ENCODE measurements around the gene PCDHGA9. TPM values are rescaled to one million over a fixed set of nuclear protein-coding genes. Genes with fewer than 3 reads are reported as not detected.
"Not testable (repeated sequence)": the region's sequence is repeated elsewhere in the genome, so short reads cannot be mapped to it uniquely, and the experiment has no call there.

The PCDHGA9 gene
- total and polyA plus RNA-seq, 9 of the 15 experiments (the other 6 are each of a cell fraction or from before 2014, with no cell fraction given) = 0.03 to 0.18 (median 0.11) TPM; not detected in 2

DNA sequence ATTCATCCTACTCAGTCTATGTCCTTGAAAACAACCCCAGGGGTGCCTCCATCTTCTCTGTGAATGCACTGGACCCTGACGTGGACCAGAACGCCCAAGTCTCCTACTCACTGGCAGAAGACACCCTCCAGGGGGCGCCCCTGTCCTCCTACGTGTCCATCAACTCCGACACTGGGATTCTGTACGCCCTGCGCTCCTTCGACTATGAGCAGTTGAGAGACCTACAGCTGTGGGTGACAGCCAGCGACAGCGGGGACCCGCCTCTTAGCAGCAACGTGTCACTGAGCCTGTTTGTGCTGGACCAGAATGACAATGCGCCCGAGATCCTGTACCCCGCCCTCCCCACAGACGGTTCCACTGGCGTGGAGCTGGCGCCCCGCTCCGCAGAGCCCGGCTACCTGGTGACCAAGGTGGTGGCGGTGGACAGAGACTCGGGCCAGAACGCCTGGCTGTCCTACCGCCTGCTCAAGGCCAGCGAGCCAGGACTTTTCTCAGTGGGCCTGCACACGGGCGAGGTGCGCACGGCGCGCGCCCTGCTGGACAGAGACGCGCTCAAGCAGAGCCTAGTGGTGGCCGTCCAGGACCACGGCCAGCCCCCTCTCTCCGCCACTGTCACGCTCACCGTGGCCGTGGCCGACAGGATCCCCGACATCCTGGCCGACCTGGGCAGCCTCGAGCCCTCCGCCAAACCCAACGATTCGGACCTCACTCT is 27.0 kb upstream of the PCDHGA9 start:
- CTCF ChIA-PET (ENCODE audit: low intra/inter-chr PET ratio) = not testable (repeated sequence)

More for the DNA sequence above, 27.0 kb upstream of the PCDHGA9 start:
- H3K4me2 ChIP-seq (ENCODE audit: insufficient read depth, low read length); H3K4me1 ChIP-seq (replicated peaks in 1 of 2; ENCODE audit: control insufficient read depth in 2 of 2, insufficient read depth in 2 of 2, low read length in 2 of 2); POLR2A ChIA-PET; H4K20me1 ChIP-seq (replicated peaks; ENCODE audit: control insufficient read depth, insufficient read depth, low read length); FAIRE-seq; intact Hi-C loops (cut with micrococcal nuclease); BruUV-seq (replicated peaks); H3K9ac ChIP-seq (ENCODE audit: insufficient read depth in 1 of 2, low read depth in 2 of 2, low read length in 2 of 2); in situ Hi-C loops (cut with MboI); H3K36me3 ChIP-seq (ENCODE audit: control insufficient read depth, insufficient read depth, low read length); H3K27ac ChIP-seq (ENCODE audit: extremely low read depth, low read depth, low read length); H3K9me1 ChIP-seq (ENCODE audit: control insufficient read depth, insufficient read depth, low read length); H3K79me2 ChIP-seq (ENCODE audit: control insufficient read depth, insufficient read depth, low read length); H2AFZ ChIP-seq (ENCODE audit: low read depth, low read length); H3K4me3 ChIP-seq; H3K9me3 ChIP-seq (replicated peaks; ENCODE audit: control insufficient read depth, insufficient read depth, low read depth, low read length): not testable (repeated sequence)
- ATAC-seq (peak; percentile 72; the same call in 2 of the 3 replicates), DNase-seq (ENCODE audit: extremely low read depth in 1 of 4, low spot score in 3 of 4) (peak in 1 of 4 experiments; percentile 30)
- 28% methylated on average over 23 of the region's 48 CpGs for WGBS (ENCODE audit: insufficient coverage, low coverage, missing lambda C conversion rate)
- H3K27me3 ChIP-seq (ENCODE audit: control insufficient read depth in 2 of 2, insufficient read depth in 2 of 2, low read length in 2 of 2) = peaks cover 4 to 32% of the 10 kb centered on the region in 2 experiments; a peak in 4 of 5 replicates
- TF ChIP-seq, protein P1, sequence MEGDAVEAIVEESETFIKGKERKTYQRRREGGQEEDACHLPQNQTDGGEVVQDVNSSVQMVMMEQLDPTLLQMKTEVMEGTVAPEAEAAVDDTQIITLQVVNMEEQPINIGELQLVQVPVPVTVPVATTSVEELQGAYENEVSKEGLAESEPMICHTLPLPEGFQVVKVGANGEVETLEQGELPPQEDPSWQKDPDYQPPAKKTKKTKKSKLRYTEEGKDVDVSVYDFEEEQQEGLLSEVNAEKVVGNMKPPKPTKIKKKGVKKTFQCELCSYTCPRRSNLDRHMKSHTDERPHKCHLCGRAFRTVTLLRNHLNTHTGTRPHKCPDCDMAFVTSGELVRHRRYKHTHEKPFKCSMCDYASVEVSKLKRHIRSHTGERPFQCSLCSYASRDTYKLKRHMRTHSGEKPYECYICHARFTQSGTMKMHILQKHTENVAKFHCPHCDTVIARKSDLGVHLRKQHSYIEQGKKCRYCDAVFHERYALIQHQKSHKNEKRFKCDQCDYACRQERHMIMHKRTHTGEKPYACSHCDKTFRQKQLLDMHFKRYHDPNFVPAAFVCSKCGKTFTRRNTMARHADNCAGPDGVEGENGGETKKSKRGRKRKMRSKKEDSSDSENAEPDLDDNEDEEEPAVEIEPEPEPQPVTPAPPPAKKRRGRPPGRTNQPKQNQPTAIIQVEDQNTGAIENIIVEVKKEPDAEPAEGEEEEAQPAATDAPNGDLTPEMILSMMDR (IDR thresholded peaks at IDR 0.05 in 2 of 3, conservative IDR thresholded peaks at IDR 0.05 in 1 of 3; ENCODE audit: insufficient read depth in 2 of 3, low read depth in 1 of 3, low read length in 3 of 3) = peak; percentile 8 to 37 (median 35); a peak in 3 of 6 replicates
- TF ChIP-seq, protein P2, sequence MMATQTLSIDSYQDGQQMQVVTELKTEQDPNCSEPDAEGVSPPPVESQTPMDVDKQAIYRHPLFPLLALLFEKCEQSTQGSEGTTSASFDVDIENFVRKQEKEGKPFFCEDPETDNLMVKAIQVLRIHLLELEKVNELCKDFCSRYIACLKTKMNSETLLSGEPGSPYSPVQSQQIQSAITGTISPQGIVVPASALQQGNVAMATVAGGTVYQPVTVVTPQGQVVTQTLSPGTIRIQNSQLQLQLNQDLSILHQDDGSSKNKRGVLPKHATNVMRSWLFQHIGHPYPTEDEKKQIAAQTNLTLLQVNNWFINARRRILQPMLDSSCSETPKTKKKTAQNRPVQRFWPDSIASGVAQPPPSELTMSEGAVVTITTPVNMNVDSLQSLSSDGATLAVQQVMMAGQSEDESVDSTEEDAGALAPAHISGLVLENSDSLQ (IDR thresholded peaks at IDR 0.05) = peak; percentile 55
- TF ChIP-seq, protein P3, sequence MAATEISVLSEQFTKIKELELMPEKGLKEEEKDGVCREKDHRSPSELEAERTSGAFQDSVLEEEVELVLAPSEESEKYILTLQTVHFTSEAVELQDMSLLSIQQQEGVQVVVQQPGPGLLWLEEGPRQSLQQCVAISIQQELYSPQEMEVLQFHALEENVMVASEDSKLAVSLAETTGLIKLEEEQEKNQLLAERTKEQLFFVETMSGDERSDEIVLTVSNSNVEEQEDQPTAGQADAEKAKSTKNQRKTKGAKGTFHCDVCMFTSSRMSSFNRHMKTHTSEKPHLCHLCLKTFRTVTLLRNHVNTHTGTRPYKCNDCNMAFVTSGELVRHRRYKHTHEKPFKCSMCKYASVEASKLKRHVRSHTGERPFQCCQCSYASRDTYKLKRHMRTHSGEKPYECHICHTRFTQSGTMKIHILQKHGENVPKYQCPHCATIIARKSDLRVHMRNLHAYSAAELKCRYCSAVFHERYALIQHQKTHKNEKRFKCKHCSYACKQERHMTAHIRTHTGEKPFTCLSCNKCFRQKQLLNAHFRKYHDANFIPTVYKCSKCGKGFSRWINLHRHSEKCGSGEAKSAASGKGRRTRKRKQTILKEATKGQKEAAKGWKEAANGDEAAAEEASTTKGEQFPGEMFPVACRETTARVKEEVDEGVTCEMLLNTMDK (IDR thresholded peaks at IDR 0.05; ENCODE audit: borderline replicate concordance, insufficient read depth, low read depth, low read length, poor library complexity, severe bottlenecking) = peak; percentile 40
